Natural killer cell (primary cell): ENCODE results near the gene TPO. TPM values are rescaled to one million over a fixed set of nuclear protein-coding genes. Genes with fewer than 3 reads are reported as not detected.

Experiments used
- ATAC-seq, 3 donors: fragments of 150-1000 bp in 2 of 3; fragments of 200-7000 bp in 1 of 3; cut with Tn5 transposase; 1 replicate in 1 of 3; 2 replicates in 2 of 3; pipeline ENCODE4 v1.10.0; 2021; ENCODE audit warnings: mild to moderate bottlenecking in 2 of 3, moderate library complexity in 2 of 3
- DNase-seq, 2 donors: peaks; one replicate each; pipeline versions ENCODE4 v3.0.0 to v3.0.0-alpha.2; 2013 to 2021; ENCODE audit warnings: mixed read lengths in 1 of 2
- H3K27ac ChIP-seq: one replicate; pipeline ENCODE4 v1.5.1; 2013; ENCODE audit warnings: mild to moderate bottlenecking, low read length
- H3K27me3 ChIP-seq: one replicate; pipeline ENCODE4 v1.6.1; 2013; ENCODE audit warnings: low read length; ENCODE audit not compliant: control insufficient read depth, insufficient read depth
- H3K36me3 ChIP-seq: one replicate; pipeline ENCODE4 v1.6.1; 2013; ENCODE audit warnings: low read length; ENCODE audit not compliant: control insufficient read depth, insufficient read depth
- H3K4me1 ChIP-seq: one replicate; pipeline ENCODE4 v1.6.1; 2013; ENCODE audit warnings: low read length; ENCODE audit not compliant: control insufficient read depth, insufficient read depth
- H3K4me3 ChIP-seq: one replicate; pipeline ENCODE4 v1.5.1; 2013; ENCODE audit warnings: low read length
- H3K9me3 ChIP-seq: one replicate; pipeline ENCODE4 v1.6.1; 2013; ENCODE audit warnings: low read length; ENCODE audit not compliant: control insufficient read depth, insufficient read depth
- H3K27ac Mint-ChIP-seq, 2 donors: one replicate each; pipeline ENCODE4 v1.8.0; 2022; ENCODE audit warnings: mild to moderate bottlenecking in 2 of 2, mixed read lengths in 2 of 2, moderate library complexity in 1 of 2
- H3K27me3 Mint-ChIP-seq, 2 donors: one replicate each; pipeline ENCODE4 v1.8.0; 2022; ENCODE audit warnings: low read depth in 2 of 2, mixed read lengths in 2 of 2
- H3K36me3 Mint-ChIP-seq: one replicate; pipeline ENCODE4 v1.8.0; 2022; ENCODE audit warnings: mixed read lengths
- H3K4me1 Mint-ChIP-seq, 2 donors: one replicate each; pipeline ENCODE4 v1.8.0; 2022; ENCODE audit warnings: mixed read lengths in 2 of 2
- H3K4me3 Mint-ChIP-seq: one replicate; pipeline ENCODE4 v1.8.0; 2022; ENCODE audit warnings: mild to moderate bottlenecking, moderate library complexity, mixed read lengths
- H3K9me3 Mint-ChIP-seq, 2 donors: one replicate each; pipeline ENCODE4 v1.8.0; 2022; ENCODE audit warnings: mixed read lengths in 2 of 2
- WGBS: methylation state at CpG from one replicate; pipeline ENCODE4 v1.1.7; 2013; ENCODE audit warnings: missing lambda C conversion rate; ENCODE audit not compliant: insufficient coverage; 5-methylcytosine and 5-hydroxymethylcytosine counted together
- intact Hi-C: fragments of 100-400 bp; cut with micrococcal nuclease; formaldehyde crosslinking; loops from one replicate; pipeline ENCODE4 v1.14.2; 2022
- total RNA-seq, 4 donors: library from RNA; stranded (reverse); fragments of 120-200 nt in 1 of 4; gene quantifications; one replicate each; pipeline versions ENCODE4 v1.2.3 to v1.2.4, GENCODE V29; 2013 to 2022
- TF ChIP-seq, protein P1 (sequence below): fragments of 200-600 bp; IDR thresholded peaks from one replicate; pipeline ENCODE4 v1.8.0; 2022; ENCODE audit warnings: antibody characterized with exemption

The TPO gene
- total RNA-seq, 3 donors from 2014 or later (not counting 1 experiment from before 2014, with no cell fraction given), result not detected

DNA sequence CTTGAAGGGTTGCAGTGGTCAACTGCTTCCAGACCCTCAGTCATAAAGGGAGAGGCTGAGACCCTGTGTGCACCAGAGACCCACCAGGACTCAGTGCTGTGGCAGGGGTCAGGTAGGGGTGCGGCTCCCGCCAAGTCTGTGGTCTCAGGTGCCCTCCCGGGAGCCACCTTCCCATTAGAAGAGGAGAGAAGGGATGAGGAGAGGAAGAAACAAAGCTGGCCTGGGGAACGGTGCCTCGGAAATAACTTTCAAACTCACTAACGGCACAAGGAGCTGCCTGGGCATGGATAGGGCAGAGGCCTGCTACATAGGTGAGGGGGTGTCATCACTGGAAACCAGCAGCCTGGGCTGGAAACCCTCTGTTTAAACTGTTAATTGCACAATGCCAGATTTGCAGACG, 84.9 kb downstream of the TPO start:
- Histone ChIP-seq H3K27me3 (no peaks in the 10 kb centered on the region), H3K4me3 (no peak overlapping the region), H3K4me1 (no peaks in the 10 kb centered on the region), H3K9me3 (no peaks in the 10 kb centered on the region), H3K36me3 (no peaks in the 10 kb centered on the region), H3K27ac (no peak overlapping the region)
- Mint-ChIP-seq H3K27ac (no peak overlapping the region), H3K4me3 (no peak overlapping the region), H3K36me3 (no peaks in the 10 kb centered on the region), H3K4me1 (no peaks in the 10 kb centered on the region), H3K9me3 (no peaks in the 10 kb centered on the region), H3K27me3 (no peaks in the 10 kb centered on the region)
- 88% methylated on average over 7 of the region's 7 CpGs for WGBS
- intact Hi-C loops, result no loop called here
- ATAC-seq, result no peak
- TF ChIP-seq, protein P1, sequence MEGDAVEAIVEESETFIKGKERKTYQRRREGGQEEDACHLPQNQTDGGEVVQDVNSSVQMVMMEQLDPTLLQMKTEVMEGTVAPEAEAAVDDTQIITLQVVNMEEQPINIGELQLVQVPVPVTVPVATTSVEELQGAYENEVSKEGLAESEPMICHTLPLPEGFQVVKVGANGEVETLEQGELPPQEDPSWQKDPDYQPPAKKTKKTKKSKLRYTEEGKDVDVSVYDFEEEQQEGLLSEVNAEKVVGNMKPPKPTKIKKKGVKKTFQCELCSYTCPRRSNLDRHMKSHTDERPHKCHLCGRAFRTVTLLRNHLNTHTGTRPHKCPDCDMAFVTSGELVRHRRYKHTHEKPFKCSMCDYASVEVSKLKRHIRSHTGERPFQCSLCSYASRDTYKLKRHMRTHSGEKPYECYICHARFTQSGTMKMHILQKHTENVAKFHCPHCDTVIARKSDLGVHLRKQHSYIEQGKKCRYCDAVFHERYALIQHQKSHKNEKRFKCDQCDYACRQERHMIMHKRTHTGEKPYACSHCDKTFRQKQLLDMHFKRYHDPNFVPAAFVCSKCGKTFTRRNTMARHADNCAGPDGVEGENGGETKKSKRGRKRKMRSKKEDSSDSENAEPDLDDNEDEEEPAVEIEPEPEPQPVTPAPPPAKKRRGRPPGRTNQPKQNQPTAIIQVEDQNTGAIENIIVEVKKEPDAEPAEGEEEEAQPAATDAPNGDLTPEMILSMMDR, result no peak
- no peak for DNase-seq

DNA sequence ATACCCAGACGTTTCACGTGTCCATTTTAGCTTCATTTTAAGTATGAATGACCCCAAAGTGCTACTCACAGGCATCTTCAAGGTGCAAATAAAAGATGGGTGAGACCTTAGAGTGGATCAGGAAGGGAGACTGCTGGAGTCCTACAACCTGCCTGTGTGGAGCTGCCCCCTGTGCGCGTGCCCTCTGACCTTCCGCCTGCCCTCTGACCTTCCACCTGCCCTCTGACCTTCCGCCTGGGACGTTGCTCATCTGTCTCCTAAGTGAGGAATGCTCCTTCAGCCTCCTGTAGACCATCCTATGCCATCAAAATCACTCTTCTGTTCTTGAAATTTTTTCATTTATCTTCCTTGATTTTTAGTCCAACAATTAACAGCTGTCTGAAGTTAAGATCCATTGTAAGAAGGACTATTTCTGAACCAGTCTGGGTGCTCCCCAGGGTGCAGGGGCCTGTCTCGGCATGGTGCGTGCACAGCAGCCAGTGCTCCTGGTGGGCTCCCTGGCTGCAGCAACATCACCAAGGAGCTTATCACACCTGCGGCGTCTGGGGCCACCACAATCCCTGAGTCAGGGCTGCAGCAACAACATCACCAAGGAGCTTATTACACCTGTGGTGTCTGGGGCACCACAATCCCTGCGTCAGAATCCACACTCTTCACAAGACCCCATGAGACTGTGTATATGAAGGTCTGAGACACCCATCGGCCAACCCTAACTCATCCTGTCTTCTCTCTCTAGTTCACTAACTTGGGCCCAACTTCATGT, 86.0 kb downstream of the TPO start:
- H3K9me3 Mint-ChIP-seq, result no peaks in the 10 kb centered on the region
- Histone ChIP-seq H3K9me3 (no peaks in the 10 kb centered on the region), H3K27ac (no peak overlapping the region), H3K36me3 (no peaks in the 10 kb centered on the region), H3K4me3 (no peak overlapping the region), H3K4me1 (no peaks in the 10 kb centered on the region), H3K27me3 (no peaks in the 10 kb centered on the region)
- no peaks in the 10 kb centered on the region for H3K4me1 Mint-ChIP-seq
- TF ChIP-seq, protein P1, result no peak
- WGBS, result 89% methylated on average over 13 of the region's 13 CpGs
- ATAC-seq (no peak), DNase-seq (no peak)
- no peaks in the 10 kb centered on the region for H3K27me3 Mint-ChIP-seq
- H3K4me3 Mint-ChIP-seq, result no peak overlapping the region
- H3K27ac Mint-ChIP-seq, result no peak overlapping the region
- intact Hi-C loops, result no loop called here
- H3K36me3 Mint-ChIP-seq, result no peaks in the 10 kb centered on the region

DNA sequence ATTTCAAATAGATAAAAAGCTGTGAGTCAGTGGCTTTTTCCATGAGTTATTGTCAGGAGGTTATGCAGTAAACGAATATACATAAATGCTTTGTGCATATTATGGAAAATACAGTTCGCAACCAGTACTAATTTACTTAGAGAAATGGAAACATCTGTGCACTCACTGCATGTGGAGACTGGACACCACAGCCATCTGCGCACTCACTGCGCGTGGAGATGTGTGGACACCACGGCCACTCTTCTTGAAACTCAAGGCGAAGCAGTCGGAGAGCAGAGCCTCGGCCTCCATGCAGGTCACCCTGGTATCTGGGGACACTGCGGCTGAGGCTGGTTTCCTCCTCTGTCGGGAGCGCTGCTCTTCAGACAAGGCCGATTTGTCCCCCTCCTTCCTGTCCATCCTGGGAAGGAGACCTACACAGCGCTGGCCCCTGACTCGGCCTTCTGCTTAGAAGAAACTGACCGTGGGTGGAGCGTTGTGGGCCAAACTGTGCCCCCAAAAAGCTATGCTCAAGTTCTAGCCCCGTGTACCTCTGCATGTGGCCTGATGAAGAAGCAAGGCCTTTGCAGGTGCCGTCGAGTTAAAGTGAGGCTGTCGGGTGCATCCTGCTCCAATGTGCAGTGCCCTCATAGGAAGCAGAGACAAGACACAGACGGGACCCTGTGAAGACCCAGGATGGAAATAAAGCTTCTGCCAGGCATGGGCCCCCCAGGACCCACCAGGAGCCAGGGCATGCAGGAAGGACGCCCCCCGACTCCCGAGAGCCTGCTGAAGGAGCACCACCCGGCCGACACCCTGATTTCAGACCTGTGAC, 88.0 kb downstream of the TPO start:
- H3K27me3 ChIP-seq, result no peaks in the 10 kb centered on the region
- H3K4me3 ChIP-seq, result no peak overlapping the region
- DNase-seq (no peak), ATAC-seq (no peak)
- no peak overlapping the region for H3K27ac ChIP-seq
- no peaks in the 10 kb centered on the region for H3K9me3 Mint-ChIP-seq
- TF ChIP-seq, protein P1, result no peak
- no peak overlapping the region for H3K4me3 Mint-ChIP-seq
- no peaks in the 10 kb centered on the region for H3K36me3 ChIP-seq
- 87% methylated on average over 27 of the region's 27 CpGs for WGBS
- H3K4me1 ChIP-seq, result no peaks in the 10 kb centered on the region
- no peaks in the 10 kb centered on the region for H3K4me1 Mint-ChIP-seq
- H3K27me3 Mint-ChIP-seq, result no peaks in the 10 kb centered on the region
- no peaks in the 10 kb centered on the region for H3K36me3 Mint-ChIP-seq
- intact Hi-C loops, result no loop called here
- no peak overlapping the region for H3K27ac Mint-ChIP-seq
- H3K9me3 ChIP-seq, result no peaks in the 10 kb centered on the region
